Measurements from ENCODE around the gene SYCP3. TPM values are rescaled to one million over a fixed set of nuclear protein-coding genes. Genes with fewer than 3 reads are reported as not detected.

Gene SYCP3
- total and polyA plus RNA-seq, 4 donors = 0.20 to 2.4 (median 1.2) TPM

Small RNA genes lying within 50 kb of the gene (small RNA-seq; reads per million reads assigned to genes)
- not detected for gene RNA5SP368 (ENCODE audit: low replicate concordance)
- not detected for gene RNU6-101P (ENCODE audit: low replicate concordance)
- gene RNY1P16 (ENCODE audit: low replicate concordance) = not detected

Other genes starting within 250 kb of the SYCP3 start
- 10 to 100 TPM in 1 of 2 donors, 1 to 10 TPM in 1; 5.8 to 13.8 TPM for gene MYBPC1, start 144.5 kb downstream of the SYCP3 start, total RNA-seq
- 1 to 10 TPM; 4.6 to 7.3 TPM for gene MYBPC1, start 144.5 kb downstream of the SYCP3 start, polyA plus RNA-seq (ENCODE audit: insufficient read length in 2 of 2)
- 10 to 100 TPM; 48.5 to 53.1 TPM for gene CHPT1, start 41.8 kb downstream of the SYCP3 start, total RNA-seq
- gene CHPT1, start 41.8 kb downstream of the SYCP3 start, polyA plus RNA-seq (ENCODE audit: insufficient read length in 2 of 2) = 10 to 100 TPM; 50.1 to 51.2 TPM
- 10 to 100 TPM; 33.3 to 63.4 TPM for gene GNPTAB, start 91.5 kb upstream of the SYCP3 start, total RNA-seq
- gene GNPTAB, start 91.5 kb upstream of the SYCP3 start, polyA plus RNA-seq (ENCODE audit: insufficient read length in 2 of 2) = 10 to 100 TPM; 58.8 to 60.2 TPM
- 1 to 10 TPM; 4.0 to 4.1 TPM for gene DRAM1, start 138.1 kb upstream of the SYCP3 start, total RNA-seq
- 1 to 10 TPM; 5.1 to 5.3 TPM for gene DRAM1, start 138.1 kb upstream of the SYCP3 start, polyA plus RNA-seq (ENCODE audit: insufficient read length in 2 of 2)